T-helper 2 cell treated with Interferon-gamma antibody and Interleukin-4, amounts not matched to agents 5 μg/mL and 100 μg/mL, for 36 hours (primary cell): ENCODE measurements around the gene TRIM50.

Source experiments
- DNase-seq: peaks from one replicate; pipeline ENCODE4 v3.0.0; 2021; ENCODE audit warnings: low spot score
- H3K27ac Mint-ChIP-seq: one replicate; pipeline ENCODE4 v1.8.0; 2021; ENCODE audit warnings: mild to moderate bottlenecking, mixed read lengths
- H3K27me3 Mint-ChIP-seq: one replicate; pipeline ENCODE4 v1.8.0; 2021; ENCODE audit warnings: low read depth, mixed read lengths
- H3K36me3 Mint-ChIP-seq: one replicate; pipeline ENCODE4 v1.8.0; 2021; ENCODE audit warnings: low read depth, mixed read lengths
- H3K4me1 Mint-ChIP-seq: one replicate; pipeline ENCODE4 v1.8.0; 2021; ENCODE audit warnings: low read depth, mixed read lengths
- H3K4me3 Mint-ChIP-seq: one replicate; pipeline ENCODE4 v1.8.0; 2022; ENCODE audit warnings: mild to moderate bottlenecking, moderate library complexity, mixed read lengths
- H3K9me3 Mint-ChIP-seq: one replicate; pipeline ENCODE4 v1.8.0; 2021; ENCODE audit warnings: mixed read lengths

Gene TRIM50

DNA sequence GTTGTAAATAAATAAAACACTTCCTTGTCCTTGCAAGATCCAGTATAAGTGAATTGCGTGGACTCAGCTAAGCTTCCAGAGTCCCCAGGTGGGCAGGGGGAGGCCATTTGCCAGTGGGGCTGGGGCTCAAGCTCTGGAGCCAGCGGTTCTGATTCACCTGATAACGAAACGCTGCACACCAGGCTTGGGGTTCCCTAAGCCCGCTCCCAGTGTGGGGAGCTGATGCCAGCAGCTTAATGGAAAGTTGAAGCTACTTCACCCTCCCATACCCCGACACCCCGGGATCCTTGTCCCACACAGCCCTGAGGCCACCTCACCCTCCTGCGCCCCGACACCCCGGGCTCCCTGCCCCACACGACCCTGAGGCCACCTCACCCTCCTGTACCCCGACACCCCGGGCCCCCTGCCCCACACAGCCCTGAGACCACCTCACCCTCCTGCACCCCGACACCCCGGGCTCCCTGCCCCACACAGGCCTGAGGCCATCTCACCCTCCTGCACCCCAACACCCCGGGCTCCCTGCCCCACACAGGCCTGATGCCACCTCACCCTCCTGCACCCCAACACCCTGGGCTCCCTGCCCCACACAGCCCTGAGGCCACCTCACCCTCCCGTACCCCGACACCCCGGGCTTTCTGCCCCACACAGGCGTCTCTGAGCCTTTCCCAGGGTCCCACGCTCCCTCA lies 30.9 kb upstream of the TRIM50 start:
- H3K36me3 Mint-ChIP-seq: no peaks in the 10 kb centered on the region
- no peak overlapping the region for H3K4me3 Mint-ChIP-seq
- H3K27ac Mint-ChIP-seq: no peak overlapping the region
- no peaks in the 10 kb centered on the region for H3K4me1 Mint-ChIP-seq
- H3K9me3 Mint-ChIP-seq: no peaks in the 10 kb centered on the region
- no peaks in the 10 kb centered on the region for H3K27me3 Mint-ChIP-seq
- no peak for DNase-seq

GRCh38 chr7:73356159-73356558 lies 28.3 kb upstream of the TRIM50 start:
- no peak for DNase-seq
- Mint-ChIP-seq H3K36me3 (no peaks in the 10 kb centered on the region), H3K9me3 (no peaks in the 10 kb centered on the region)

DNA sequence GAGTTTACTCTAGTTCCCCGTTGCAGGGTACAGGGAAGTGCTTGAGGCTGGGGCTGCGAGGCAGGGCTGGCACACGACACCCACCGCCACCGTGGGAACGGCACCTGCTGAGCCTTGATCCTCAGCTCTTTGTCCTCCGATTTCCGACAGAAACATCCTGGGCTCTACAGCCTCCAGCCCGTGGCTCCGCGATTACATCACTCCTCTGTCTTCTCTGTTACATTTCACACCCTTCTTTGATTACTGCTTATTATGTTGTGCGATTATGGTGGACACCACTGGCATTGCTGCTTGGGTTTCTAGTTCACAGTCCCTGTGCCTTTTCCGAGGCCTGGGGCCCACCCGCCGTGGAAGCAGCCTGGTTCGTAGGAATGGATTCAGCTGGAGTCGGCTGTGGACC lies 26.9 kb upstream of the TRIM50 start:
- Mint-ChIP-seq H3K9me3 (no peaks in the 10 kb centered on the region), H3K36me3 (no peaks in the 10 kb centered on the region), H3K4me1 (no peaks in the 10 kb centered on the region), H3K27ac (no peak overlapping the region), H3K27me3 (no peaks in the 10 kb centered on the region), H3K4me3 (no peak overlapping the region)
- no peak for DNase-seq

More at GRCh38 chr7:73356159-73356558, 28.3 kb upstream of the TRIM50 start:
- Mint-ChIP-seq H3K27ac (no peak overlapping the region), H3K4me1 (no peaks in the 10 kb centered on the region), H3K27me3 (no peaks in the 10 kb centered on the region), H3K4me3 (no peak overlapping the region)

- DNase-seq: no peak
- H3K27me3 Mint-ChIP-seq: no peaks in the 10 kb centered on the region
- no peak overlapping the region for H3K4me3 Mint-ChIP-seq
- no peaks in the 10 kb centered on the region for H3K4me1 Mint-ChIP-seq
- H3K9me3 Mint-ChIP-seq: no peaks in the 10 kb centered on the region
- H3K27ac Mint-ChIP-seq: no peak overlapping the region
- H3K36me3 Mint-ChIP-seq: no peaks in the 10 kb centered on the region
Observed at GRCh38 chr7:73354196-73354595, 26.3 kb upstream of the TRIM50 start.

- no peak overlapping the region for H3K4me3 Mint-ChIP-seq
- H3K27ac Mint-ChIP-seq: no peak overlapping the region
Observed at GRCh38 chr7:73353243-73353642, 25.4 kb upstream of the TRIM50 start.

DNA sequence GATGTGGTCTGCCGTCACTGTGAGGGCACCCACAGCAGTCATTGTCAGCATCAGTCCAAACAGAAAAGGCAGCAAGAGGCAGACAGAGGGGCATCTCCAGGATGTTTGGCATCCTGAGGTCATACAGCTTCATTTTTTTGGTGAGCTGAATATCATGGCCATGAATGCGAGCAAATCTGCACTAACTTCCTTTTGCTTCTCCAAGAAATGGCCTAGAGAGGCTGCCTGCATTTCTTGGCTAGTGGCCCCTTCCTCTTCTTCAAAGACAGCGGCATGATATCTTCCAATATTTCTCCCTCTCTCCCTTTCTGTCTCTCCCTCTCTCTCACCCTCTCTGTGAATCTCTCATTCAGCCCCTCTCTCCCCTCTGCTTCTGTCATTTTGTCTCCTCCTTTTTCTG lies 24.9 kb upstream of the TRIM50 start:
- Mint-ChIP-seq H3K9me3 (no peaks in the 10 kb centered on the region), H3K27me3 (no peaks in the 10 kb centered on the region), H3K36me3 (no peaks in the 10 kb centered on the region), H3K4me1 (no peaks in the 10 kb centered on the region), H3K27ac (no peak overlapping the region), H3K4me3 (no peak overlapping the region)
- DNase-seq: no peak

More at GRCh38 chr7:73353243-73353642, 25.4 kb upstream of the TRIM50 start:
- Mint-ChIP-seq H3K36me3 (no peaks in the 10 kb centered on the region), H3K27me3 (no peaks in the 10 kb centered on the region), H3K4me1 (no peaks in the 10 kb centered on the region), H3K9me3 (no peaks in the 10 kb centered on the region)
- no peak for DNase-seq

DNA sequence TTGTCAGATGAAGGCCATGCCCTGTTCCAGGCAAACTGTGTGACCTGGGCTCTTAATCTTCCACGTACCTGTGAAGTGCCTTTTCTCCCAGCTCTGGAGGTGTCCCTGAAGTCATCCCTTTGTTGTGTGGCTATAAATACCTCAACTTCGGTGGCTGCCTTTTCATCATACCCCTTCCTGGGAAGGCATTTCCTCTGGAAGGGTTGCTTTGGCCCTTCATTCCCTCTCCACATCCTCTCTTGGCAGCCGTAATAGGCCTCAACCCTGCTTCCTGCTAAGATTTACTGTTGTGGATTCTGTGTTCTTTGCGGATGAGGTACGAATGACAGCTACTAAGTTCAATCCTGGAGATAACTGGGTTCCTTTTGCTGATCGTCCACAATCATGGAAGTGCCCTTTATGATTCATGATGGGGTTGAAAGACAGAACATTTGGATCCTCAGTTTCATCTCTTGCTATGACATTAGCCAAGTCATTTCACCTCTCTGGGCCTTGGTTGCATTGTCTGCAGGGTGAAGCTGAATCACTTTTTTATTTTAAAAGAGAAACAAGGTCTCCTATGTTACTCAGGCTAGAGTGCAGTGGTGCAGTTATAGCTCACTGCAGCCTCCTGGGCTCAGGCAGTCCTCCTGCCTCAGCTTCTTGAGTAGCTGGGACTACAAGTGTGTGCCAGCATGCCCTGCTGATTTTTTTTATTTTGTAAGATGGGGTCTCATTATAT lies 23.7 kb upstream of the TRIM50 start:
- H3K4me1 Mint-ChIP-seq: no peaks in the 10 kb centered on the region
- H3K27me3 Mint-ChIP-seq: no peaks in the 10 kb centered on the region
- H3K36me3 Mint-ChIP-seq: no peaks in the 10 kb centered on the region
- no peak overlapping the region for H3K27ac Mint-ChIP-seq
- no peak for DNase-seq
- no peaks in the 10 kb centered on the region for H3K9me3 Mint-ChIP-seq
- no peak overlapping the region for H3K4me3 Mint-ChIP-seq

DNA sequence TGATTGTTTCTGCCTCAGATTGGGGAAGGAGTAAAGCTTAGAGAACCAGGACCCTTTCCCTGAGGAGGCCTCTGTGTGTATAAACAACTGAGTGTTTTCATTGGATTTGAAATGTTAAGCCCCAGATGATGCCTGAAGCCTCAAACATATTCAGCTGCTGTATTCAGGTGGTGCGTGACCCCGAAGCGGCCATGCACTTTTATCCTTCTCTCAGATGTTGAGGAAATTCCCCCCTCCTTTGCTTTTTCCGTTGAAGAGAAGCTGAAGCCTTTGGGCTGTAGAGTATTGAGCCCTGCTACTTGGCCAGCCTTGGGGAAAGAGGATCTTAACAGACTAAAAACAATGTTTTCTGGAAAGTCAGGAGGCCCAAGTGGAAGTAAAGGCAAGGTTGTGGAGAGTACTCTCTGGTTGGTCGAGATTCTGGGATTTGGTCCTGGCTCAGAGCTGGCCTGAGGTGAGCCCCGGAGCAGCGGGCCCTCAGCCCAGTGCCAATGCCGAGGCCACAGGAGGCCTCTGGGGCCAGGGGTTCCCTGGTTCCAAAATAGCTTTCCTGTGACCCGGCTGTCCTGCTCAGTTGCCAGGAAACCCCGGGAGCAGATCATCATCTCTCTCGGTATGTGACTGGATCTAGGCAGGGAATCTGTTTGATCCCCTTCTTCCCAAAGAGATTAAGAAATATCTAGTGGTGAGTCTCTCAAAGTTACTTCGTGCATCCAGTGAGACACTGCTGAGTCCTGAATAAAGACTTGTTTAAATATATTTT lies 22.6 kb upstream of the TRIM50 start:
- Mint-ChIP-seq H3K9me3 (no peaks in the 10 kb centered on the region), H3K36me3 (no peaks in the 10 kb centered on the region)
- DNase-seq: no peak

GRCh38 chr7:73349763-73350162 lies 21.9 kb upstream of the TRIM50 start:
- Mint-ChIP-seq H3K9me3 (no peaks in the 10 kb centered on the region), H3K4me3 (no peak overlapping the region), H3K27me3 (no peaks in the 10 kb centered on the region), H3K4me1 (no peaks in the 10 kb centered on the region), H3K27ac (no peak overlapping the region), H3K36me3 (no peaks in the 10 kb centered on the region)
- DNase-seq: no peak

More for the DNA sequence above, 22.6 kb upstream of the TRIM50 start:
- Mint-ChIP-seq H3K4me1 (no peaks in the 10 kb centered on the region), H3K4me3 (no peak overlapping the region), H3K27me3 (no peaks in the 10 kb centered on the region), H3K27ac (no peak overlapping the region)

- DNase-seq: no peak
- Mint-ChIP-seq H3K4me3 (no peak overlapping the region), H3K9me3 (no peaks in the 10 kb centered on the region), H3K27ac (no peak overlapping the region), H3K4me1 (no peaks in the 10 kb centered on the region), H3K27me3 (no peaks in the 10 kb centered on the region), H3K36me3 (no peaks in the 10 kb centered on the region)
Observed at GRCh38 chr7:73345951-73346350, 18.1 kb upstream of the TRIM50 start.

GRCh38 chr7:73345538-73345937 lies 17.7 kb upstream of the TRIM50 start:
- DNase-seq: no peak
- Mint-ChIP-seq H3K36me3 (no peaks in the 10 kb centered on the region), H3K4me3 (no peak overlapping the region), H3K27me3 (no peaks in the 10 kb centered on the region), H3K9me3 (no peaks in the 10 kb centered on the region), H3K4me1 (no peaks in the 10 kb centered on the region), H3K27ac (no peak overlapping the region)

DNA sequence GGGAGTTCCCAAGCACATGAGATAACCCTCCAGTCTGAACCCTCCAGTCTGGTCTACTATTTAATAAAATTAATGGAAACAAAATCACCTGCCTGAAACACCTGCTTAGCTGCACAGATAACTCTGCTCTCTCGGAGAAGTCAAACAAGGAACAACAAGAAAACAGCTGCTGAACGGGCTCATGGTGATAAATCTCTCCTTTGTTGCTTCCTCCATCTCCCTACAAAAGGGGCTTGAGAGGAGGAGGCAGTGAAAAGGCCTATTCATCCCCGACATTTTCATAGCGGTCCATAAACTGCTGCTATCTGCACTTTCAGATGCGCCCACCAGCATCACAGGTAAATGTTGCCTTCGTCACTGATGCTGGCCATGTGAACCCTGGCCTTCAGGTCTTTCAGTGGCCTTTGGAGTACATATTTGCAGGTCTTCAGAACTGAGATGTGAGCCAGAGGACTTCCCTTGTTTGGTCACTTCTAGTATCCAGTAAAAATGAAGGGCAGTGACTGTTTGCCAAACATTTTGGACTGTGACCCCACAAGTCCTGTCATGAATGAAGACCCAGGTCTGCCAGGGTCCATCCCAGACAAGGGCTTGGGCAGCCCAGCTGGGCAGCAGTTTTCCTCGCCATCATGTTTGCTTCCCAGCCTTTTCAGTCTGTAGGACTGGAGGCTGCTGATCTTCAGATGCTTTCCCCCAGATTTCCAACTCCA lies 15.9 kb upstream of the TRIM50 start:
- no peak overlapping the region for H3K27ac Mint-ChIP-seq
- no peak for DNase-seq
- H3K4me3 Mint-ChIP-seq: no peak overlapping the region
- H3K27me3 Mint-ChIP-seq: no peaks in the 10 kb centered on the region
- H3K4me1 Mint-ChIP-seq: no peaks in the 10 kb centered on the region
- H3K9me3 Mint-ChIP-seq: no peaks in the 10 kb centered on the region
- H3K36me3 Mint-ChIP-seq: no peaks in the 10 kb centered on the region

DNA sequence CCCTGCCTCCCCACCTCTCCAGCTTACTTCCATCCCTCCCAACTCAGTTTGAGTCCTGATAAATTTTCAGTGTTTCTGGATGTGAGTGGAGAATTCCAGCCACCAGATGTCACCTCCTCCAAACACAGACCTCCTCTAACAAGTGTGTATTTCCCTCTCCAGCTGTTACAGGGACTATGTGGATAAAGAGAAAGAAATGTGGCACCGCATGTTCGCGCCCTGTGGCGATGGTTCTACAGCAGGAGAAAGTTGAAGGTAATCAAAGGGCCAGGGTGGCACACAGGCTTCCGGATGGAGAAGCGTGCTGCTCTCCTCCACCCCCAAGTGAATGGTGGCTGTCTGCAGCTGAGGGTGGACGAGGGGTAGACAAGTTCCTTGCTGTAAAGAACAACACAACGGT lies 14.8 kb upstream of the TRIM50 start:
- H3K9me3 Mint-ChIP-seq: no peaks in the 10 kb centered on the region

DNA sequence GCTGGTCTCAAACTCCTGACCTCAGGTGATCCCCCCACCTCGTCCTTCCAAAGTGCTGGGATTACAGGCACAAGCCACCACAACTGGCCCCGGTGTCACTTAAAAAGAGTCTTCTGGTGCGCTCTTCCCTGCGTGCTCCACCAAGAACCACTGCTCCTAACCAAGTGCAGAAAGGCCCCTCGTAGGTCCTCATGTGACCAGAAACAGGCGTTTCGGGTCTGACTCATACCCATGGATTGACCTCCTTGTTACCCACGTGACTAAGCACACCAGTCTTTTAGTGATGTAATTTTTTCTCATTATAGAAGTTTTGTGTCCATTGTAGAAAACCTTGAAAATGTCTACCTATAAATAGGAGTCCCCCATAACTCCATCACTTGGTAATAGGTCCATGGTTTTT lies 14.0 kb upstream of the TRIM50 start:
- Mint-ChIP-seq H3K36me3 (no peaks in the 10 kb centered on the region), H3K27me3 (no peaks in the 10 kb centered on the region), H3K4me1 (no peaks in the 10 kb centered on the region), H3K9me3 (no peaks in the 10 kb centered on the region), H3K4me3 (no peak overlapping the region), H3K27ac (no peak overlapping the region)
- no peak for DNase-seq

More for the DNA sequence above, 14.8 kb upstream of the TRIM50 start:
- Mint-ChIP-seq H3K4me1 (no peaks in the 10 kb centered on the region), H3K4me3 (no peak overlapping the region), H3K36me3 (no peaks in the 10 kb centered on the region), H3K27ac (no peak overlapping the region), H3K27me3 (no peaks in the 10 kb centered on the region)
- DNase-seq: no peak
